Subcutaneous adipose tissue (tissue), 4 donors: Measurements from ENCODE around the gene PDE6G. TPM values are rescaled to one million over a fixed set of nuclear protein-coding genes. Genes with fewer than 3 reads are reported as not detected.

ENCODE experiments used
- total RNA-seq, 4 donors: library from RNA; depleted of rRNA; stranded (reverse); fragments of >200 nt; gene quantifications; one replicate each; pipeline ENCODE4 v1.1.0, GENCODE V29; 2016
- TF ChIP-seq, protein P1 (sequence below): fragments of 450-650 bp; IDR thresholded peaks from one replicate; pipeline ENCODE4 v1.5.1; 2016; ENCODE audit warnings: low read depth, mild to moderate bottlenecking, control low read depth, antibody characterized with exemption, moderate library complexity

Gene PDE6G
- total RNA-seq, 4 donors from 2014 or later, result 2.7 TPM; not detected in 3

DNA sequence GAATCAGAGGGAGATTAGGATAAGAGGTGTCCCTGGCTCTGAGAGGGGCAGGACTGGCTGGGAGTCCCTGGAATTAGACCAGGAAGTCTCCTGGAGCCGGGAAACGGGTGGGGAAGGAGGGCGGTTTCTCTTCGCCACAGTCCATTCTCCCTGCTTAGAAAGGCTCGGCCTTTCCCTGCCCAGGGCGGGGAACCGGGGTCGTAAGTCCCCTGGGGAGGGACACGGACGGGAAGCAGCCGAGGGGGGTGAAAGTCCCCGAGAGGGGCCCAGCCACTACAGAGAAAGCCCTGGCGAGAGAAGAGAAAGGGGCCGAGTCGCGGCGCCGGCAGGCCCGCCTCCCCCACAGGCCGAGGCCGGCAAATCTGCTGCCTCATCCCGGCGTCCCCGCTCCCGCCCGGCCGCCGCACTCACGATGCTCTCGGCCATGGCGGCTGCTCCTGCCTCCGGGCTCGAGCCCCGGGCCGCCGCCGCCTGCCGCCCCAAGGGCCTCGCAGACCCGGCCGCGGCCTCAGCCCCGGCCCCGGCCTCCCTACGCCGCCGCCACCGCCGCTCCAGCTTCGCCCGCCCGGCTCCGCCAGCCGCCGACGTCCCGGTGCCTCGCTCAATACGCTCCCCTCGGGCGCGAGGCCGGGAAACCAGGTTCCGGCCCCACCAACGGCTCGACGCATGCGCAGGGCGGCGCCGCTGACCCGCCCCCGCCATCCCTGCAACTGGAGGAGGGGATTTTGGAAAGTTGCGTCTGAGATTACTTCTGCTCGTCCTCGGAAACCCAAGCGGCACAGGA, 19.6 kb downstream of the PDE6G start, which contains the start of the genes NPLOC4 and TSPAN10:
TSS of gene NPLOC4 (minus strand) at position 608 of the 784 bp plus-strand sequence. CDS start at position 426, 182 bp downstream.
TSS of gene TSPAN10 (plus strand) at position 692 of the 784 bp plus-strand sequence. CDS start 5,217 bp downstream, outside the sequence.
- TF ChIP-seq, protein P1, sequence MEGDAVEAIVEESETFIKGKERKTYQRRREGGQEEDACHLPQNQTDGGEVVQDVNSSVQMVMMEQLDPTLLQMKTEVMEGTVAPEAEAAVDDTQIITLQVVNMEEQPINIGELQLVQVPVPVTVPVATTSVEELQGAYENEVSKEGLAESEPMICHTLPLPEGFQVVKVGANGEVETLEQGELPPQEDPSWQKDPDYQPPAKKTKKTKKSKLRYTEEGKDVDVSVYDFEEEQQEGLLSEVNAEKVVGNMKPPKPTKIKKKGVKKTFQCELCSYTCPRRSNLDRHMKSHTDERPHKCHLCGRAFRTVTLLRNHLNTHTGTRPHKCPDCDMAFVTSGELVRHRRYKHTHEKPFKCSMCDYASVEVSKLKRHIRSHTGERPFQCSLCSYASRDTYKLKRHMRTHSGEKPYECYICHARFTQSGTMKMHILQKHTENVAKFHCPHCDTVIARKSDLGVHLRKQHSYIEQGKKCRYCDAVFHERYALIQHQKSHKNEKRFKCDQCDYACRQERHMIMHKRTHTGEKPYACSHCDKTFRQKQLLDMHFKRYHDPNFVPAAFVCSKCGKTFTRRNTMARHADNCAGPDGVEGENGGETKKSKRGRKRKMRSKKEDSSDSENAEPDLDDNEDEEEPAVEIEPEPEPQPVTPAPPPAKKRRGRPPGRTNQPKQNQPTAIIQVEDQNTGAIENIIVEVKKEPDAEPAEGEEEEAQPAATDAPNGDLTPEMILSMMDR, result no peak

DNA sequence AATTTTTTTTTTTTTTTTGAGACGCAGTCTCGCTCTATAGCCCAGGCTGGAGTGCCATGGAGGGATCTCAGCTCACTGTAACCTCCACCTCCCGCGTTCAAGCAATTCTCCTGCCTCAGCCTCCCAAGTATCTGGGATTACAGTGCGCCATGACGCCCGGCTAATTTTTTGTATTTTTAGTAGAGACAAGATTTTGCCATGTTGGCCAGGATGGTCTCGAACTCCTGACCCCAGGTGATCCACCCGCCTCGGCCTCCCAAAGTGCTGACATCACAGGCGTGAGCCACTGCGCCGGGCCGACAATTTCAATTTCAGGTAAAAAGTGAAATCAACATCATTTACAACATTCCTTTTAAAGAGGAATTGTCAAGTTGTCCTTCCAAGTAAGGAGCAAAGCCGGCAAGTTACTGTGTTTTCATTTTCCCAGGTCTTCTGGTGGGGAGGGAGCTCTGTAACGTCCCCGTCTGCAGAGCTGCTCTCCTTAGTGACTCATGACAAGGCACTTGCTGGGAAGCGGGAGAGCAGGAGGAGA, 20.3 kb downstream of the PDE6G start:
- TF ChIP-seq, protein P1, result no peak

DNA sequence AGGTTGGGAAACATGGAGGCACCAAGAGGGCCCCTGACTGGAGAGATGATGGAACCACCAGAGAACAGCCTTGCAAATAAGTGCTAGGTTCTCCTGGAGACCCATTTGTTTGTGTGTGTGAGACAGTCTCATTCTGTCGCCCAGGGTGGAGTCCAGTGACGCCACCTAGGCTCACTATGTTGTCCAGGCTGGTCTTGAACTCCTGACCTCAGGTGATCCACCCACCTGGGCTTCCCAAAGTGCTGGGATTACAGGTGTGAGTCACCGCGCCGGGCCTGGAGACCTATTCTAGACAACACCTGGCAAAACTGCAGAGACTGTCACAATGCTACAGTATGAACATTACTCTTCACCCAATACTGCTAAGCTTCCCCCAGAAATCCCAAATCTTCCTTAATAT, 20.9 kb downstream of the PDE6G start:
- TF ChIP-seq, protein P1, result no peak

DNA sequence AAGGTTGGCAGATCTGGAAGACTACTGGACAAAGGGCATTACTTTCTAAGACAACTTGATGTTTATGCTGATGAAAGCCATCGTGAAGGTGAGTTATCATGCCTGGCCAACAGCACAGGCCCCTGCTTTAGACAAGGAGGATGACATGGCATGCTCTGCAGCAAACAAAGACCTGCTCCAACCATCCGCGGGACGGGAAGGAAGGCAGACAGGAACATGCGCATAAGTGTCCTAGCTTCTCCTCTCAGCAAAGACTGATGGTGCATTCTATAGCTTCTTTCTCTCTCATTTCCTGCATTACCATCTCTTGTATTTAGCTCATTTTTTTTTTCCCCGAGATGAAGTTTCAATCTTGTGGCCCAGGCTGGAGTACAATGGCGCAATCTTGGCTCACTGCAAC, 24.9 kb downstream of the PDE6G start:
- TF ChIP-seq, protein P1, result no peak

DNA sequence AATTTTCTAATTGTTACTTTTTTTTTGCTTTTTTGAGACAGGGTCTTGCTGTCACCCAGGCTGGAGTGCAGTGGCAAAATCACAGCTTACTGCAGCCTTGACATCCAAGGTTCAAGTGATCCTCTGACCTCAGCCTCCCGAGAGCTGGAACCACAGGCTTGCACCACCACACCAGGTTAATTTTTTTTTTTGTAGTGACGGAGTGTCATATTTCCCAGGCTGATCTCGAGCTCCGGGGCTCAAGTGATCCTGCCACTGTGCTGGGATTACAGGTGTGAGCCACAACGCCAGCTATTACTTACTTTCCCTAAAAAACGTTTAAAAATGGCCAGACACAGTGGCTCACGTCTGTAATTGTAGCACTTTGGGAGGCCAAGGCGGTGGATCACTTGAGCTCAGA, 26.1 kb downstream of the PDE6G start:
- TF ChIP-seq, protein P1, result no peak

DNA sequence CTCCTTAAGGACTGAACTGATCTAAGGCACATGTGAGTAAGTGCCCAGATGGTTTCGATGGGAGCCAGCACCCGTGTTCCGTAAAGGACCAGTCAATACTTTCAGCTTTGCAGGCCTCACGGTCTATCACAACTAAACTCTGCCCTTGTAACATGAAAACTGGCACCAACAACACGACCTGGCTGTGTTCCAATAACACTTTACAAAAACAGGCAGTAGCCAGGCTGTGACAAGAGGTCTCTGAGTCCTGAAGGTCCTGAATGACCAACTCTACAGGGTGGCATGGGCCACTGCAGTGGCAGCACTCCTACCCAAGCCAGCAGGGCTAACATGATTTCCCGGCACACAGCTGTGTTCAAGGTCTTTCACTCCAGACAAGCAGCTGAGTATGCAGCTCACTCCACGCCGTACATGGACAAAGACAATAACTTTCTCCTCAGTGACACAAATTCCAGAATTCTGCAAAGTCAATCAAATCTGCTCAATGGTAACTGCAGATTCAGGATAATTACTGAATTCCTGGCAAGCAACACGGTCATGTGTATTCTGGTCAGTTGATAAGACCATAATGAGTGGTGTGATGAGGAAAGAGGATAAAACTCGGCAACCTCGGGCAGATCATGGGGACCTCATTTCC, 34.7 kb downstream of the PDE6G start:
- TF ChIP-seq, protein P1, result no peak

DNA sequence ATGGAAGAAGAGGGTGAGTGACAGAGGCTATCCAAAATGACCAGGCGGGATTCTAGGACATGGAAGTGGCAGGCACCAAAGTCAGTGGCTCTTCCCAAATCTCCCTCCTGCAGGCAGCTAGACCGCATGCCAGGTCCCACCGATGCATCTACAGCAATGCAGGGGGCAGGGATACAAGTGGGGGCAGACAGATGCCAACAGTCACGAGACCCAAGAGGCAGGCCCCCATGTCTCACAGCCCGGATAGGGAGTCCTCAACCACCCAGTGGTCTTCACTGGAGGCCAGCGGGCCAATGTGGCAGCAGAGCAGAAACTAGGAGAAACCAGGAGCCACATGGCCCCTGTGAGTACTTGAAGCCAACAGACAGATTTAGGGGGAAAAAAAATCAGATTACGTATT, 39.5 kb downstream of the PDE6G start:
- TF ChIP-seq, protein P1, result no peak
